HG02885 (cell line): Measurements from ENCODE around the gene CPD.
"Not testable (repeated sequence)": the region's sequence is repeated elsewhere in the genome, so short reads cannot be mapped to it uniquely, and the experiment has no call there.

ENCODE experiments used
- ATAC-seq: cut with Tn5 transposase; IDR thresholded peaks from one replicate; pipeline ENCODE4 v1.9.1; 2021; ENCODE audit warnings: mild to moderate bottlenecking; ENCODE audit not compliant: unreplicated experiment, poor library complexity

Gene CPD

GRCh38 chr17:30381340-30381659 lies 2.6 kb downstream of the CPD start:
- no peak for ATAC-seq

- ATAC-seq: no peak
Observed at GRCh38 chr17:30382345-30382744, 3.6 kb downstream of the CPD start.

GRCh38 chr17:30388321-30389179 lies 9.8 kb downstream of the CPD start:
- ATAC-seq: no peak

GRCh38 chr17:30389756-30390300 lies 11.1 kb downstream of the CPD start:
- no peak for ATAC-seq

- ATAC-seq: no peak
Observed at GRCh38 chr17:30391534-30391933, 12.8 kb downstream of the CPD start.

GRCh38 chr17:30393491-30393890 lies 14.8 kb downstream of the CPD start:
- ATAC-seq: no peak

- no peak for ATAC-seq
Observed at GRCh38 chr17:30393911-30394867, 15.5 kb downstream of the CPD start.

GRCh38 chr17:30395398-30396022 lies 16.8 kb downstream of the CPD start:
- ATAC-seq: no peak

- no peak for ATAC-seq
Observed at GRCh38 chr17:30396129-30396528, 17.4 kb downstream of the CPD start.

GRCh38 chr17:30396612-30397011 lies 17.9 kb downstream of the CPD start:
- no peak for ATAC-seq

- no peak for ATAC-seq
Observed at GRCh38 chr17:30398328-30399041, 19.8 kb downstream of the CPD start.

GRCh38 chr17:30401097-30401496 lies 22.4 kb downstream of the CPD start:
- ATAC-seq: no peak

GRCh38 chr17:30405161-30405560 lies 26.4 kb downstream of the CPD start:
- ATAC-seq: no peak

GRCh38 chr17:30410627-30411026 lies 31.9 kb downstream of the CPD start:
- not testable (repeated sequence) for ATAC-seq

GRCh38 chr17:30412008-30412496 lies 33.3 kb downstream of the CPD start:
- not testable (repeated sequence) for ATAC-seq

- no peak for ATAC-seq
Observed at GRCh38 chr17:30413109-30413508, 34.4 kb downstream of the CPD start.

- no peak for ATAC-seq
Observed at GRCh38 chr17:30414486-30414885, 35.8 kb downstream of the CPD start.

- ATAC-seq: no peak
Observed at GRCh38 chr17:30415491-30415890, 36.8 kb downstream of the CPD start.

- ATAC-seq: not testable (repeated sequence)
Observed at GRCh38 chr17:30418070-30418469, 39.3 kb downstream of the CPD start.

GRCh38 chr17:30421592-30421991 lies 42.9 kb downstream of the CPD start:
- no peak for ATAC-seq
